Epithelial cell of esophagus (primary cell): Measurements from ENCODE around the gene CDH20.

ENCODE experiments used
- DNase-seq: peaks from one replicate; pipeline ENCODE4 v3.0.0; 2010; ENCODE audit warnings: low read depth
- H3K4me3 ChIP-seq: 2 replicates; pipeline ENCODE4 v1.5.1; 2011; ENCODE audit warnings: mild to moderate bottlenecking, low read length, control low read depth
- CTCF ChIP-seq: IDR thresholded peaks from 2 replicates; pipeline ENCODE4 v1.5.1; 2011; ENCODE audit warnings: low read depth, mild to moderate bottlenecking, low read length, control low read depth, inconsistent platforms; ENCODE audit not compliant: insufficient read depth; ENCODE audit errors: missing control alignments

CDH20 gene

DNA sequence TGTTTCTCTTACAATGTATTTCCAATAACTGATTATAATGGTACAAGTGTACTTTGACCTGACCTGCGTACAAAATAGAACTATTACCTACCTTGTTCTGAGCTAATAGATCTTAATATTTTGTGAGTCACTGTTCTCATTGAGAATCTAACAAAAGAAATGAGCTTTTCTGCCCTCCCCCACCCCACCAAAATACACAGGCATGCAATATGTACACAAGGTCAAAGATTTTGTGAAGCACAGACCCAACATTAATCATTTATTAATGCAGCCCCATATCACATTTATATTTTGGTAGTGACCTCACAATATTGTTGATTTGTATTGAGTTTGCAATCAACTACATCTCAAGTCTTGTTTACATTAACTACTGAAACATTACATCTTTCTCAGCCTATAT, 86.5 kb downstream of the CDH20 start:
- H3K4me3 ChIP-seq: no peak overlapping the region
- TF ChIP-seq CTCF: no peak
- no peak for DNase-seq

- no peak for TF ChIP-seq CTCF
- DNase-seq: no peak
- no peak overlapping the region for H3K4me3 ChIP-seq
Measured at GRCh38 chr18:61420218-61420885, 87.1 kb downstream of the CDH20 start.

DNA sequence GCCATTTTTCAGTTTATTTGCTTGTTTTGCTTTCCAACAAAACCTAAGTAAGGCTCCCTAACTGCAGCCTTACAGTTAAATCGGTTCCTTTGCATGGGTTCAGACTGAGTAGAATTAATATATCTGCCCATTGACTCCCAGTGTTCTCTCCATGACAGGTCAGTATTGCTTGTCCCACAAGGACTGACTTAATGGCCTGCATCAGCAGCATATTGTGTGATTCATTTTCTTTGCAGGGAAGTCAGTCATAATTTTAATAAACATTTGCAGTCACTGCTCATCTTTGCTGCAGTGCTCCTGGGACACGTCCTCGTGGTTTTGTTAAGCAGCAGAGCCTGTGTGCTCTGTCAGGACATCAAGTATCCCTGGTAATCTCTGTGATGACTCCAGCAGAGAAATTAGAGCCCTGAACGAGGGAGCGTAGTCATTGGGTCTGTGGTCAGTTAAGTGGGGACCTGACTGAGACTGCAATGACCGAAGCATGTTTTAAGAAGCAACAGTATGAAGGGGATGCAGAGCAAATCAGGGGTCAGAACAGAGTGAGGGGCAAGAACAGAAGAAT, 93.3 kb downstream of the CDH20 start:
- no peak overlapping the region for H3K4me3 ChIP-seq
- TF ChIP-seq CTCF: no peak
- DNase-seq: no peak

- no peak for DNase-seq
- H3K4me3 ChIP-seq: no peak overlapping the region
- TF ChIP-seq CTCF: no peak
Measured at GRCh38 chr18:61428266-61428665, 95.0 kb downstream of the CDH20 start.

GRCh38 chr18:61432590-61432989, 99.4 kb downstream of the CDH20 start:
- no peak overlapping the region for H3K4me3 ChIP-seq
- no peak for DNase-seq
- TF ChIP-seq CTCF: no peak

DNA sequence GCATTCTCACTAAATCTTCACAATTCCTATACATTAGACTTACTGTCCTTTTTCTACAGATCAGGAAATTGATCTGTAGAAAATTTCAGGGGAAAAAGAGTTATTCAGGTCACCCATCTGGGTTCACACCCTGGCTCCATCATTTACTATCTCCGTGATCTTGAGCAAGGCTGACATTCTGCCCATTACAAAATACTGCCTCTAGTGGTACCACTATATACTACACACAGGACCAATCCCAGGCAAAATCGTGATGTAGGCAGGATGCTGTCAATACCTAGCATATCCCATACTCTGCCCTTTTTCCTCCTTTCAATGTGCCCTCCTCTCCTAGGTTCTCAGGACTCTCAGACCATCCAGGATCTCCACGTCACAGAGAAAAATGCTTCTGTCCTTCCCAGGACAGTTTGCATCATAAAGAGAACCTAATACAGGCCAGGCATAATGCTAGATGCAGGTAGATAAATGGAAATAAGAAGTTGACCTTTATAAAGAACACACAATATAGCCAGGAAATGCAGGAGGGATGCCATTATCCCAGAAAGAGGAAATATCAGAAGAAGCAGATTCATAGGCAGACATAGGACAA, 101.9 kb downstream of the CDH20 start:
- DNase-seq: peak; percentile 35

More for the DNA sequence above, 101.9 kb downstream of the CDH20 start:
- H3K4me3 ChIP-seq: no peak overlapping the region
- peak; percentile 56 for TF ChIP-seq CTCF
